ENCODE data around the gene IQCH. TPM values are rescaled to one million over a fixed set of nuclear protein-coding genes. Genes with fewer than 3 reads are reported as not detected.
"Not testable (repeated sequence)": the region's sequence is repeated elsewhere in the genome, so short reads cannot be mapped to it uniquely, and the experiment has no call there.

IQCH gene
- total RNA-seq, 1 experiment from 2014 or later = 1.9 TPM

DNA sequence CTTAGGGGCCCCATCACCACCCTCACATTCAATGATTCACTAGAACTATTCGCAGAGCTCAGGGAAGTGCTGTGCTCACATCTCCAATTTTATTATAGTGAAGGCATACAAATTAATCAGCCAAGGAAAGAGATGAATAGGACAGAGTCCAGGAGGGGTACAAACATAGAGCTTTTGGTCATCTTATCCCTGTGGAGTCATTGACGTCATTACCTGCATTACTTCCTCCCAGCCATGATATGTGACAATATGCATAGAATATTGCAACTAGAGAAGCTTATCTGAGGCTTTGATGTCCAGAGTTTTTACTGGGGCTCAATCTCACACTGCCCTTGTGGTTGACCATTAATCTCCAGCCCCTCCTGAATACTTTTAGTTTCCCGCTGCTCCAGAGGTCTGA is 1.5 kb downstream of the IQCH start:
- H3K27ac Mint-ChIP-seq = no peak overlapping the region
- H3K4me1 Mint-ChIP-seq = peaks cover 16% of the 10 kb centered on the region
- H3K36me3 Mint-ChIP-seq = no peaks in the 10 kb centered on the region
- ATAC-seq (no peak), DNase-seq (ENCODE audit: low spot score) (no peak)
- H3K4me3 Mint-ChIP-seq = peak overlapping the region; percentile 100
- H3K27me3 Mint-ChIP-seq (ENCODE audit: low read depth) = peaks cover 25% of the 10 kb centered on the region
- H3K9me3 Mint-ChIP-seq = no peaks in the 10 kb centered on the region
- ChIA-PET POLR2A (no interaction called here), CTCF (no interaction called here)
- TF ChIP-seq, protein P1, sequence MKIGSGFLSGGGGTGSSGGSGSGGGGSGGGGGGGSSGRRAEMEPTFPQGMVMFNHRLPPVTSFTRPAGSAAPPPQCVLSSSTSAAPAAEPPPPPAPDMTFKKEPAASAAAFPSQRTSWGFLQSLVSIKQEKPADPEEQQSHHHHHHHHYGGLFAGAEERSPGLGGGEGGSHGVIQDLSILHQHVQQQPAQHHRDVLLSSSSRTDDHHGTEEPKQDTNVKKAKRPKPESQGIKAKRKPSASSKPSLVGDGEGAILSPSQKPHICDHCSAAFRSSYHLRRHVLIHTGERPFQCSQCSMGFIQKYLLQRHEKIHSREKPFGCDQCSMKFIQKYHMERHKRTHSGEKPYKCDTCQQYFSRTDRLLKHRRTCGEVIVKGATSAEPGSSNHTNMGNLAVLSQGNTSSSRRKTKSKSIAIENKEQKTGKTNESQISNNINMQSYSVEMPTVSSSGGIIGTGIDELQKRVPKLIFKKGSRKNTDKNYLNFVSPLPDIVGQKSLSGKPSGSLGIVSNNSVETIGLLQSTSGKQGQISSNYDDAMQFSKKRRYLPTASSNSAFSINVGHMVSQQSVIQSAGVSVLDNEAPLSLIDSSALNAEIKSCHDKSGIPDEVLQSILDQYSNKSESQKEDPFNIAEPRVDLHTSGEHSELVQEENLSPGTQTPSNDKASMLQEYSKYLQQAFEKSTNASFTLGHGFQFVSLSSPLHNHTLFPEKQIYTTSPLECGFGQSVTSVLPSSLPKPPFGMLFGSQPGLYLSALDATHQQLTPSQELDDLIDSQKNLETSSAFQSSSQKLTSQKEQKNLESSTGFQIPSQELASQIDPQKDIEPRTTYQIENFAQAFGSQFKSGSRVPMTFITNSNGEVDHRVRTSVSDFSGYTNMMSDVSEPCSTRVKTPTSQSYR (CRISPR knock-in tag; IDR thresholded peaks at IDR 0.05) = no peak
- TF ChIP-seq, protein P2, sequence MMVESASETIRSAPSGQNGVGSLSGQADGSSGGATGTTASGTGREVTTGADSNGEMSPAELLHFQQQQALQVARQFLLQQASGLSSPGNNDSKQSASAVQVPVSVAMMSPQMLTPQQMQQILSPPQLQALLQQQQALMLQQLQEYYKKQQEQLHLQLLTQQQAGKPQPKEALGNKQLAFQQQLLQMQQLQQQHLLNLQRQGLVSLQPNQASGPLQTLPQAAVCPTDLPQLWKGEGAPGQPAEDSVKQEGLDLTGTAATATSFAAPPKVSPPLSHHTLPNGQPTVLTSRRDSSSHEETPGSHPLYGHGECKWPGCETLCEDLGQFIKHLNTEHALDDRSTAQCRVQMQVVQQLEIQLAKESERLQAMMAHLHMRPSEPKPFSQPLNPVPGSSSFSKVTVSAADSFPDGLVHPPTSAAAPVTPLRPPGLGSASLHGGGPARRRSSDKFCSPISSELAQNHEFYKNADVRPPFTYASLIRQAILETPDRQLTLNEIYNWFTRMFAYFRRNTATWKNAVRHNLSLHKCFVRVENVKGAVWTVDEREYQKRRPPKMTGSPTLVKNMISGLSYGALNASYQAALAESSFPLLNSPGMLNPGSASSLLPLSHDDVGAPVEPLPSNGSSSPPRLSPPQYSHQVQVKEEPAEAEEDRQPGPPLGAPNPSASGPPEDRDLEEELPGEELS (CRISPR knock-in tag; IDR thresholded peaks at IDR 0.05) = no peak
- TF ChIP-seq NR2C2 (CRISPR knock-in tag; IDR thresholded peaks at IDR 0.05) = no peak
- TF ChIP-seq ELF4 (CRISPR knock-in tag; IDR thresholded peaks at IDR 0.05; ENCODE audit: low read depth) = no peak
- no peak for TF ChIP-seq ESRRA (CRISPR knock-in tag; IDR thresholded peaks at IDR 0.05; ENCODE audit: borderline replicate concordance)
- no peak for TF ChIP-seq CREB1 (CRISPR knock-in tag; IDR thresholded peaks at IDR 0.05)
- no peak for TF ChIP-seq ZNF317 (CRISPR knock-in tag; IDR thresholded peaks at IDR 0.05; ENCODE audit: borderline replicate concordance, low read depth)
- TF ChIP-seq, protein P3, sequence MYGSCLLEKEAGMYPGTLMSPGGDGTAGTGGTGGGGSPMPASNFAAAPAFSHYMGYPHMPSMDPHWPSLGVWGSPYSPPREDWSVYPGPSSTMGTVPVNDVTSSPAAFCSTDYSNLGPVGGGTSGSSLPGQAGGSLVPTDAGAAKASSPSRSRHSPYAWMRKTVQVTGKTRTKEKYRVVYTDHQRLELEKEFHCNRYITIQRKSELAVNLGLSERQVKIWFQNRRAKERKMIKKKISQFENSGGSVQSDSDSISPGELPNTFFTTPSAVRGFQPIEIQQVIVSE (CRISPR knock-in tag; IDR thresholded peaks at IDR 0.05; ENCODE audit: borderline replicate concordance) = no peak
- TF ChIP-seq, protein P4, sequence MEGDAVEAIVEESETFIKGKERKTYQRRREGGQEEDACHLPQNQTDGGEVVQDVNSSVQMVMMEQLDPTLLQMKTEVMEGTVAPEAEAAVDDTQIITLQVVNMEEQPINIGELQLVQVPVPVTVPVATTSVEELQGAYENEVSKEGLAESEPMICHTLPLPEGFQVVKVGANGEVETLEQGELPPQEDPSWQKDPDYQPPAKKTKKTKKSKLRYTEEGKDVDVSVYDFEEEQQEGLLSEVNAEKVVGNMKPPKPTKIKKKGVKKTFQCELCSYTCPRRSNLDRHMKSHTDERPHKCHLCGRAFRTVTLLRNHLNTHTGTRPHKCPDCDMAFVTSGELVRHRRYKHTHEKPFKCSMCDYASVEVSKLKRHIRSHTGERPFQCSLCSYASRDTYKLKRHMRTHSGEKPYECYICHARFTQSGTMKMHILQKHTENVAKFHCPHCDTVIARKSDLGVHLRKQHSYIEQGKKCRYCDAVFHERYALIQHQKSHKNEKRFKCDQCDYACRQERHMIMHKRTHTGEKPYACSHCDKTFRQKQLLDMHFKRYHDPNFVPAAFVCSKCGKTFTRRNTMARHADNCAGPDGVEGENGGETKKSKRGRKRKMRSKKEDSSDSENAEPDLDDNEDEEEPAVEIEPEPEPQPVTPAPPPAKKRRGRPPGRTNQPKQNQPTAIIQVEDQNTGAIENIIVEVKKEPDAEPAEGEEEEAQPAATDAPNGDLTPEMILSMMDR (IDR thresholded peaks at IDR 0.05) = no peak
- TF ChIP-seq HMGA2 (CRISPR knock-in tag; IDR thresholded peaks at IDR 0.05) = no peak
- TF ChIP-seq, protein P5, sequence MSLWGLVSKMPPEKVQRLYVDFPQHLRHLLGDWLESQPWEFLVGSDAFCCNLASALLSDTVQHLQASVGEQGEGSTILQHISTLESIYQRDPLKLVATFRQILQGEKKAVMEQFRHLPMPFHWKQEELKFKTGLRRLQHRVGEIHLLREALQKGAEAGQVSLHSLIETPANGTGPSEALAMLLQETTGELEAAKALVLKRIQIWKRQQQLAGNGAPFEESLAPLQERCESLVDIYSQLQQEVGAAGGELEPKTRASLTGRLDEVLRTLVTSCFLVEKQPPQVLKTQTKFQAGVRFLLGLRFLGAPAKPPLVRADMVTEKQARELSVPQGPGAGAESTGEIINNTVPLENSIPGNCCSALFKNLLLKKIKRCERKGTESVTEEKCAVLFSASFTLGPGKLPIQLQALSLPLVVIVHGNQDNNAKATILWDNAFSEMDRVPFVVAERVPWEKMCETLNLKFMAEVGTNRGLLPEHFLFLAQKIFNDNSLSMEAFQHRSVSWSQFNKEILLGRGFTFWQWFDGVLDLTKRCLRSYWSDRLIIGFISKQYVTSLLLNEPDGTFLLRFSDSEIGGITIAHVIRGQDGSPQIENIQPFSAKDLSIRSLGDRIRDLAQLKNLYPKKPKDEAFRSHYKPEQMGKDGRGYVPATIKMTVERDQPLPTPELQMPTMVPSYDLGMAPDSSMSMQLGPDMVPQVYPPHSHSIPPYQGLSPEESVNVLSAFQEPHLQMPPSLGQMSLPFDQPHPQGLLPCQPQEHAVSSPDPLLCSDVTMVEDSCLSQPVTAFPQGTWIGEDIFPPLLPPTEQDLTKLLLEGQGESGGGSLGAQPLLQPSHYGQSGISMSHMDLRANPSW (CRISPR knock-in tag; conservative IDR thresholded peaks at IDR 0.05; ENCODE audit: low read depth) = no peak

DNA sequence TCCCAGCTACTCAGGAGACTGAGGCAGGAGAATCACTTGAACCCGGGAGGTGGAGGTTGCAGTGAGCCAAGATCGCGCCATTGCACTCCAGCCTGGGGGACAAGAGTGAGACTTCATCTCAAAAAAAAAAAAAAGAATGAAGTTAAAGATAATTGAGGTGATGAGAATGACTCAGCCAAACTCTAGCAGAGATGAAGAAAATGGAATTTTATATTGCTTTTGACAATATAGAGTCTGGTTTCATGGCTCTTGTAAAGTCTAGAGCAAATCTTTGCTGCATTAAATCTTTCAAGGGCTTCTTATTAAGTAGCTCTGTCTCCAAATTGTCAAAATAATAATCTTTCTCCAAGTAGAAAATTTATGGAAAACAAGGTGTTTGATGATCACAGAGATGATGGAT is 3.8 kb downstream of the IQCH start:
- Mint-ChIP-seq H3K27me3 (ENCODE audit: low read depth) (peaks cover 25% of the 10 kb centered on the region), H3K4me1 (peaks cover 13% of the 10 kb centered on the region)
- H3K27ac Mint-ChIP-seq; H3K36me3 Mint-ChIP-seq; CTCF ChIA-PET; ATAC-seq; DNase-seq (ENCODE audit: low spot score); H3K4me3 Mint-ChIP-seq; H3K9me3 Mint-ChIP-seq: not testable (repeated sequence)
- POLR2A ChIA-PET = interaction anchor here (0.7 kb wide), 2 partner anchors 15 to 99 kb away, joined by 3 read pairs; no protein-coding TSS in a partner anchor

DNA sequence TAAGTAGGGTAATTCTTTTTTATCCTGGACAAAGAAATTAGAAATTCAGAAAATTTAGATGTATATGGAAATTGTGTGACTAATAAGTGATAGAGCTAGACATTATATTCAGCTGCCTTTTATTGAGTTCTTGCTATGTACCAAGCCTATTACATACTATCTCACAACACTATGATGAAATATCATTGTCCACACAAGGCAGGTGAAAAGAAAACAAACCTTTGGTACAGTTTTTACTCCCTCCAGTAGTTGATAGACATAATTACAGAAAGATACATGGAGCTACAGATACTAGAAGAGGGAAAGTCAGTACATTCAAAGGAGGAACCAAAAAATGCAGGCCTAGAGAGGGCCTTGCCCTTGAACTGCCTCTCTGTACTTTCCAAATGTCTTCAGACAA is 4.8 kb downstream of the IQCH start:
- peaks cover 25% of the 10 kb centered on the region for H3K27me3 Mint-ChIP-seq (ENCODE audit: low read depth)
- ChIA-PET CTCF (no interaction called here), POLR2A (no interaction called here)
- peaks cover 12% of the 10 kb centered on the region for H3K4me1 Mint-ChIP-seq
- DNase-seq (ENCODE audit: low spot score) = no peak
- H3K9me3 Mint-ChIP-seq = no peaks in the 10 kb centered on the region
- no peaks in the 10 kb centered on the region for H3K36me3 Mint-ChIP-seq
- no peak overlapping the region for H3K27ac Mint-ChIP-seq
- H3K4me3 Mint-ChIP-seq = no peak overlapping the region
- no peak for ATAC-seq
- TF ChIP-seq GABPB1 (CRISPR knock-in tag; IDR thresholded peaks at IDR 0.05) (no peak), ZNF671 (CRISPR knock-in tag; IDR thresholded peaks at IDR 0.05) (no peak), CREB1 (CRISPR knock-in tag; IDR thresholded peaks at IDR 0.05) (no peak), ETV6 (CRISPR knock-in tag; IDR thresholded peaks at IDR 0.05) (no peak), JAZF1 (CRISPR knock-in tag; IDR thresholded peaks at IDR 0.05) (no peak), NR3C1 (CRISPR knock-in tag; conservative IDR thresholded peaks at IDR 0.05; ENCODE audit: low read depth) (no peak), TP53 (CRISPR knock-in tag; IDR thresholded peaks at IDR 0.05) (no peak)
- TF ChIP-seq, protein P2 (CRISPR knock-in tag; IDR thresholded peaks at IDR 0.05) = no peak
- TF ChIP-seq, protein P6, sequence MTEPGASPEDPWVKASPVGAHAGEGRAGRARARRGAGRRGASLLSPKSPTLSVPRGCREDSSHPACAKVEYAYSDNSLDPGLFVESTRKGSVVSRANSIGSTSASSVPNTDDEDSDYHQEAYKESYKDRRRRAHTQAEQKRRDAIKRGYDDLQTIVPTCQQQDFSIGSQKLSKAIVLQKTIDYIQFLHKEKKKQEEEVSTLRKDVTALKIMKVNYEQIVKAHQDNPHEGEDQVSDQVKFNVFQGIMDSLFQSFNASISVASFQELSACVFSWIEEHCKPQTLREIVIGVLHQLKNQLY (CRISPR knock-in tag; IDR thresholded peaks at IDR 0.05) = no peak
